HG03097 (cell line): Measurements from ENCODE around the gene TKFC.
A peak's percentile ranks its signal among the peaks of the same experiment; 100 is the strongest.

Experiments used
- ATAC-seq: cut with Tn5 transposase; IDR thresholded peaks from one replicate; pipeline ENCODE4 v1.9.1; 2021; ENCODE audit not compliant: unreplicated experiment, low FRiP score

Gene TKFC

DNA sequence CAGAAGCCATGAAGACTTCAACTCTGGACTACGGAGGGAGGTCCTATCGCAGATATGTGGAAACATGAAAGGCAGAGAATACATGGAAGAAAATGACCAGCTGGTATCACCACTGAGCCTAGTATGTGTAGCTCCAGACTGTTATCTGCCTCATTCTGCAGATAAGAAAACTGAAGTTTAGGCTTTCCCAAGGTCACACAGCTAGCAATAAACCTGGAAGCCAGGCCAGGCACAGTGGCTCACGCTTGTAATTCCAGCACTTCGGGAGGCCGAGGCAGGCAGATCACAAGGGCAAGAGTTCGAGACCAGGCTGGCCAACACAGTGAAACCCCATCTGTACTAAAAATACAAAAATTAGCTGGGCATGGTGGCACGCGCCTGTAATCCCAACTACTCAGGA lies 22.3 kb upstream of the TKFC start:
- no peak for ATAC-seq

DNA sequence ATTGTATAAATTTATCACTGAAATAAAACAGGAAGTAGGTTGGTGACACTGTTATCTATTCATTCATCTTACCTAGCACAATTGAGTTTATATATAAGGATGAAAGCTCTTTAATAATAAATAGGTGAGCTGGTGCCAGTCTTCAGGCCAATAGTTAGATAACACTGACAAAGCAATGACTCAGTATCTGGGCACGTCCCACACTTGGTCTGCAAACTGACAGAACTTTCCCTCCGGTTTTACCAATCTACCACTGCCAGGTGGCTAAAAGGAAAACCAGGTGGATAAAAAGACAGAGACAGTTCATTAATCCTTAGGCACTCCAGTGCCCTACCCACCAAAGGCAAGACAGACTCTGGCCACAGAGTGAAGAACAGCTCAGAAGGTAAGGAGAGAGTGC lies 17.8 kb upstream of the TKFC start:
- ATAC-seq, result no peak

DNA sequence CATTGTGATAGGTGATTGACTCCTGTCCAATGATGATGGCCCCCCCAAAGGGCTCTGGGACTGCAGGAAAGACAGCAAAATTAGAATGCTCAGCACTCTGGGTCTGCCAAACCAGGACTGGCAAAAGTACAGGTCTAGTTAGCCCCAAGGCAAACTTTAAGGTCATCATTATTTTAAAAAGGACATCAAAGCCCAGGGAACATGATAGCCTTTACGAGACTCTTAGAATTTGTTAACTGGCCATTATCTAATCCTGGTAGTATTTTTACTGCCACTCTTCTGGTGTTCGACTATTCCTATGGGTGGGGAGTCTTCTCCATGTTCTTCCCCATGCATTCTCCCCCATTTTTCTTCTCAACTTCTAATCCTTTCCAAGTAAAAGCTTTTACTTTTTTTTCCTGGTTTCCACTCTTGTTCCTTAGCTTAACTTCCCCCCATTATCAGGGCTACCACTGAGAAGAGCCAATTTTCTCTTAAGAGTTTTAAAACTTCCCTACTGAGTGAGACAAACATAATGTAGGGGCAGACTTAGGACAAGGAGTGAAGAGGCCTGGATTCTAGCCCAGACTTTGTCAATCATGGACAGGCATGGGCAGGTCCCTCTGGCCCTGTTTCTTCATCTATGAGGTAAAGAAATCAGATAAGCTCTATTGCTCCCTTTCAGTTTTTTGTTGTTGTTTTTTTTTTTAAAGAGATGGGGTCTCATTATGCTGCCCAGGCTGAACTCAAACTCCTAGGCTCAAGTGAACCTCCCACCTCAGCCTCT lies 7.2 kb upstream of the TKFC start:
- ATAC-seq, result no peak

DNA sequence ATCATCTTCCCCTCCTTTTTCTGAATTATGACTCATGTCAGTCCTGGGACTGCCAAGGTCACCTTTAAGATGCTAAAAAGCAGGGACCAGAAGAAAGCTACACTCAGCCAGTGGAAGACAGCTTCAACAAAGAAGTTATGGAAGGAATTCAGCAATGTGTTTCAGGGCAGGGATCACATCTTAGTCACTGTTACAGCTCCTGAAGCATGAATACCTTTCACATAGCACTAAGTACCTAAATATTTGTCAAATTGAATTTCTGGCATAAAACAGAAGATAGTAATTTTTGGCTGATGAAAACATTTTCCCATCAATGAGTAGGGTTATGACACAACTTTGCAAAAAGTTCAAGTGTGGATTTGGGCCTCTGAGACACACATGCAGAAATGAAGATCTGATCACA lies 5.4 kb upstream of the TKFC start:
- ATAC-seq, result no peak

DNA sequence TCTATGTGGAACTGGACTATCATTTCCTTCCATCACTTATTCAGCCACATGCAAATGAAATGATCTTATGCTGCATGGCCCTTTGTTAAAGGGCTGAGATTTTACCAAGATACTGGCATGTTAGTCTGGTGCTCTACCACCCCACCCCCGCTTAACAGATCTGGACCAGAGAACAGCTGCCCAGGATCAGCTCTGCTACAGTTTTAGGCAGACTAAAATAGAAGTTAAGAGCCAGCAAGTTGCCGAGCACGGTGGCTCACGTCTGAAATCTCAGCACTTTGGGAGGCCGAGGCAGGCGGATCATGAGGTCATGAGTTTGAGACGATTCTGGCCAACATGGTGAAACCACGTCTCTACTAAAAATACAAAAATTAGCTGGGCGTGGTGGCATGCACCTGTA lies 4.7 kb upstream of the TKFC start:
- ATAC-seq, result no peak

DNA sequence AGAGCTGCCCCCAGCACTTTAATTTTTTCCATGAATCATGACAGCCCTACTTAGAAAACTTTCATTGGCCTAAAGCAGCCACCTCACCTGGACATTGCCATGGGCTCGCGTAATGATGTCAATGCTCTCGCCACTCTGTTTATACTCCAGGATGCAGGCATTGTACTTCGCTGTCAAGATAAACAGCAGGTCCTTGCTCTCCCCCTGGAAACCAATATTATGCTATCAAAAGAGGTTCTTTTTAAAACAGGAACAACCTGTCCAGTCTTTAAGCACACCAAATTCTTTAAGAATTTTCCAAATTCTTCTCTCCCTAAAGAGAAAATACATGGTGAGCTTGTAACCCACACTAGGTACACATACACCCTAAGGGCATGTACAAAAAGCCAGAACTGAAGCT lies 3.2 kb upstream of the TKFC start:
- no peak for ATAC-seq

DNA sequence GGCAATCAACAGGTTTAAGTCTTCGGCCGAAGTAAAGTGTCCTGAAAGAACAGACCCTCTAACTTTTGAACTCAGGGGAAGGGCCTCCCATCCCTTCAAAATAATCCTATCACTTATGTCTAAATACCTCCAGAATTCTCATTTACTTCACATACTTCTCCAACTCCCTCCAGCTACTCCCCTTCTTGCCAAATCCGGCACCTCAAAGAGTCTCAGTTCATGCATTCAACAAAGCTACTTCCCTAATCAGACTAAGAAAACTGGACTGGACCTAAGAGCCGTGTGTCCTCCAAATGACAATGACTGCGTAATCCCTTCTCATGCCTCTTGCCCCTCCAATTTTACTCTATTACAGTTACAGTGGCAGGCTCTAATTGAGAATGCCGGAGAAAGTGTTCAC lies 1.4 kb upstream of the TKFC start:
- ATAC-seq, result no peak

DNA sequence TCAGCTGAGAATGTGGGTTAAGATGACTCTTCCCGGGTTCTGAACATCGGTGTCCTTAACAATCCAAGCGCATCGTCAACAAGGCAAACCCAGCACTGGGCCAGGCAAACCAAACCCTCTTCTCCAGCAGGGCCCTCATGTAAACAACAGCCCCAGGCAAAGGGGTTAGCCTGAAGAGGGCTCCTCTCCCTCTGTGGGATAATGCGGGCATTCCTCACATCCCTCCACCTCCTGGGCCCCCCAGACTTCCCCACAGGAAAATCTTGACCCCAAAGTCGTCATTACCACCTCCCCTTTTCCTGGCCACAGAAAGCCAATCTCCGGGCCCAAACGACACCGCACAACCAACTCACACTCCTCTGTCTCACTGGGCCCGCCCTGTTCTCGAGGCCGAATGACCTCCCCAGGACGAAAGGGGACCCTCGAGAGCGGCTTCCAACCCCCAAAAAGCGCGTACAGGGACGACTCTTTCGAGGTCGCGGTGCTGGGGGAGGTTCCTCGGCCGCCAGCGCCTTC lies 689 bp upstream of the TKFC start:
- no peak for ATAC-seq

DNA sequence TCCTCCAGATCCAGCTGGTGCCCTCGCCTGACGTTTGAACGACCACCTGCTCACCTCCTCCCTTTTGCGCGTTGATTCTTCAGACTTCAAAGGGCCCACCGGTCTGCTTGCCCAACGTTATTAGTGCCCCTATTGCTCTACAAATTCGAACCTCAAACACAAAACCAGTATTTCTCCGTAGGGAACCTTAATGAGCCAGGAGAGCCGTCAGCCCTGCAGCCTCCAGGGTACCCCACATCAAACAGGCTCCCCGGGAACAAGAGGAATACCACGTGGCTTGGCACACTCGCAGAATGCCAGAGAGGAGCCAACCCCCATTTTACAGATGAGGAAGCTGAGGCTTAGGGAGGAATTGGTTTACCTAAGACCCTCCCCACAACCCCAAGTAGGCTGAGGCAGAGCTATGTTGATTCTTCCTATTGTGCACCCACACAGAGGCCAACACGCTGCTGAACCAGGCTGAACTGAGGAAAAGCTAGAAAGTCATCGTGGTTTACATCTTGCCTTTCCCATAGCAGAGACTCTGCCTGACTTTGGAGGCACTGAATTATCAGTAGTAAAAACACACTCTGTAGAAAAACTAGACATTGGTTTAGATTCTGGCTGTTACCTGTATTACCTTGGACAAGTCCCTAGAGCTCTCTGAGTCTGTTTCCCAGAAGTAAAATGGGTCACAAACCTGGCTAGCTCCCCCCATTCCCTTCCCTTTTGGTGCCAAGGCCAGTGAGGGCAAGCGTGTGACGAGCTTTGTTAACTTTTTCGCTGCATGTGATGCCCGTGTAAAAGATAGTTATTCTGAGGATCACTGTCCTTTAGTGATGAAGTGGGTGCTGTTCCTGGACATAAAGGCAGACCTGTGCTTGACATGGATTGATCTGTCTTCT lies 764 bp downstream of the TKFC start:
- ATAC-seq, result no peak

DNA sequence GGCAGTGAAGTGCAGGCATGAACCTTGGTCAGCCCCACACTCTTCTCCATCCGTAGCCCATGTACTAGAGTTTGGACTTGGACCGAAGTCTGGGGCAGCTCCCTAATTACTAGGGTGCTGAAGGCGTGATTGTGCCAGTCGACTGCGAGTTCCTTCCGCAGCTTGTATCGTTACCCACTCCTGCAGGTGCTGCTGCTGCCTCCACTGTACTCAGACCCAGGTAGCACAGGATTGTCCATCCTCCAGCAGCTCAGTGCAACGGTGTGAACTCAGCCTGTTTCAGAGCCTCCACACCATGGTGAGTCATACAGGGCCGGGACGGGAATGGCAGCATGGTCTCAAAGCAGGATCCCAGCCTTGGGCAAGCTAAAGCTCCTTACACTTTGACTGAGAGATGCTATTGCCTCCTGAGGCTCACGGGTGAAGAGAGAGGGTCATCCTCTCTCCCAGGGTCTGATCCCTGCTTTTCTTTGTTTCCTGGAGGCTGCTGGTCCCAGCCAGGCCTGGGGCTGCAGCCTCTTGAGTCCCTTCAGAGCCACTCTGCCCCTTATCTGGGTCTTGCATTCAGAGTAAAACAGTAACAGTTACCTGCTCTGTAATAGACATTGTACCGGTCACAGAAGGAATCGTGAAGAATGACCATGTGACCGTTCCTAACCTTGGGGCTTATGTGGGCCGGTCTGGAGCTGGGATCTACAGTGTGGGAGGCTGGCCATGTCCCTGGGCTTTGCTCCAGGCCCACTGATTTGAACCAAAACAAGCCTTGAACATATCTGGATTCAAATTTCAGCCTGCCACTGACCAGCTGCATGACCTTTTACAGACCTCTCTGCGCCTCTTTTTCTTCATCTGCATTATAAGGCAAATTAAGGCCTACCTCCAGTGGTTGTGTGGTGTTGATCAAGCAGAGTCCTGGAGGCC lies 1.7 kb downstream of the TKFC start:
- no peak for ATAC-seq

DNA sequence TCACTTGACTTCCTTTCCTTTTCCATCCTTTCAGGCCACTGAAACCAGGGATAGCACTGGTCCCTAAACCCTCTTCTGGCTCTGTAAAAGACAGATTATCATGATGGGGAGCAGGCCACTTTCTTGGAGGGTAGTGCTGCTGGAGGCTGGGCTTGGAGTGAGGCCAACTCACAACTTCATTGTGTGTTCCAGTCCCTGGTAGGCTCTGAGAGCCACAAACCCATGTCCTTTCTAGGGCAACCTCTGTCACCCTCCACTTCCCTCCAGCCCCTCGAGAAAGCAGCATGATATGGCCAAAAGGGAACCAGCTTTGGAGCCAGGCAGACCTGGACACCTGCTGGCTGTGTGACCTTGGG lies 2.3 kb downstream of the TKFC start:
- ATAC-seq, result no peak

DNA sequence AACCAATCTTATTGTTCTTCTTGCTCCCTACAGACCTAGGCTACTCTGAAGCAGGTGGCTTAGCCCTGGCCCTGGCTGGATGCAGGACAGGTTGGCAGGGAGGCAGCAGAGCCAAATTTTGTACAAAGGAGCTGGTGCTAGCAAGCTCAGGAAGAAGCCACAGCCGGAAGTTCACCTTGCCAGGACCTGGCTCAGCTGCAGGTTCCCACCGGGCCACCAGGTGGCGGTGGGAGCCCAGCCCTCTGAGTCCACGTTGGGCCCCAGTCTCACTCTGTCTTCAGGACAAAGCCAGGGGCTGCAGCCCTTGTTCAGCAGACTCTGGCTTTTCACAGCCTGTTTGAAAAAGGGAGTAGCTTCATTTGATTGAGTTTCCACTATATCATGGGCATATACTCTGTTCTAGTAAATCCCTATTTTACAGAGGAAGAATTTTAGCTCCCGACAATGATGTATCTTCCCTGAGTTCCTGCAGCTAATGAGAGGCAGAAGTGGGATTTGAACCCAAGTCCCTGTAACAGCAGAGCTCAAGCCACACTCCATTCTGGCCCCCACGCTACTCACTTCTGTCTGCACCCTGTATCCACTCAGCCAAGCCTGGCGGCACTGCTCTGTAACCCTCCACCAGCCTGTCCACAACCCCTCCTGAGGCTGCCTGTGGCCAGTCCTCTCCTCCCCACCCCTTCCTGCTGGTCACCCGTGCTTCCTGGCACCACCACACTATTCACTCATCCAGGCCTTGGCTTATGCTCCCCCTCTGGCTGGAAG lies 3.3 kb downstream of the TKFC start:
- ATAC-seq, result peak; percentile 51

DNA sequence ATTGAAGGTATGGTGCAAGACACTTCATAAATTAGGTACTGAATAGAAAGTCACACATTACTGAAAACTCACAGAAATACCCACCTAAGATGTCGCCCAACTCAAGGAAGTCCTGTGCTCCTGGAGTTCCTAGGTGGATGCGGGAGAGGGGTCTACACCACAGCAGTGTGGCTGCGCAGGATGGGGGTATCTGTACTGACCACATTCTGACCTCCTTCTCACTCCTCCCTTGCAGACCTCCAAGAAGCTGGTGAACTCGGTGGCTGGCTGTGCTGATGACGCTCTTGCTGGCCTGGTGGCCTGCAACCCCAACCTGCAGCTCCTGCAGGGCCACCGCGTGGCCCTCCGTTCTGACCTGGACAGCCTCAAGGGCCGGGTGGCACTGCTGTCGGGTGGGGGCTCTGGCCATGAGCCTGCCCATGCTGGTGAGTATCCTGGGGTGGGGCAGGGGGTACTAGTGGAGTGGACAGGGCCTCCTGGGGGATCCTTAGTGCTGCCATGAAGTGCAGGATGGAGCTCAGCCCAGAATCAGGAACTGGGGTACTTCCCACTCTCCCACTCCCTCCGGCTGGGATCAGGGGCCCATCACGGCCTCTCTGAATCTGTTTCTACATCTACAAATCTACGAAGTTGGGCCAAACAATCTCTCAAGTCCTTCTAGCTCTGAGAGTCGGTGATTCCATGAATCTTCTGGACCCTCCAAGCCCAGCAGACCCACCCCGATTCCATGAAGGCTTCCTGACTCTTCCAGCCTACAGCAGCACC lies 4.9 kb downstream of the TKFC start:
- ATAC-seq, result no peak

DNA sequence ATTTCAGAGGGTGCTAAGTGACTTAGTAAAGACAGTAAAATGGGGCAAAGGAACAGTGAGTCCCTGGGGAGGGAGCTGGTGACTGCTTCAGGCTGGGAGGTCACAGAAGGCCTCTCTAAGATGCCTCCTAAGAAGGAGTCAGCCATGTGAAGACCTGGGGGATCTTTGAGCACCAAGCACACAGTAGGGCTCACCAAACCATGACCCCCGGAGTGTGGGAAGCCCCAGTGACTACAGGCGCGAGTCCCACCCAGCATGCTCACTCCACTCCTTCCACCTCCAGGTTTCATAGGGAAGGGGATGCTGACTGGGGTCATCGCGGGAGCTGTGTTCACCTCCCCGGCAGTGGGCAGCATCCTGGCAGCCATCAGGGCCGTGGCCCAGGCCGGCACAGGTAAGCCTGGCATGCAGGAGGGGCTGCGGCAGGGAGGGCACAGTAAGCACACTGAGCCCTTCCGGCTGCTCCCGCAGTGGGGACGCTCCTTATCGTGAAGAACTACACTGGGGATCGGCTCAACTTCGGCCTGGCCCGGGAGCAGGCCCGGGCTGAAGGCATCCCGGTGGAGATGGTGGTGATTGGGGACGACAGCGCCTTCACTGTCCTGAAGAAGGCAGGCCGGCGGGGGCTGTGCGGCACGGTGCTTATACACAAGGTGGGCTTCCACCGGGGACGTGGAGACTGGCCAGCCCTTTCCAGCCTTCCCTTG lies 5.9 kb downstream of the TKFC start:
- no peak for ATAC-seq

DNA sequence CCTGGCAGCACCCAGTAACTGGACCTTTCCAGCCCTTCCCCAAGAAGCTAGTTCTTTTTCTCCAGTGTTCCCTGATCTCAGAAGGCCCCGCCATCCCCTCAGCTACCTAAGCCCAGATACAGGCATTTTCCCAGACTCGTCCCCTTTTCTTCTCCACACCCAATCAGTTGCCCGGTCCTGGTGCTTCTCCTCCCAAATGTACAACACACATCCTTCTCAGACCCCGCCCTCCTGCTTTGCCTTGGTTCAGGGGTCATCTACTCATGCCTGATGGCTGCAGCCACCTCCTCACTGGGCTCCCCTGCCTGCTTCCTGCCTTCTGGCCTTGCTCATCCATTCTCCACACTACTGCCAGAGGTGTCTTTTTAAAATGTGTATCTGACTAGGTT lies 6.5 kb downstream of the TKFC start:
- no peak for ATAC-seq

DNA sequence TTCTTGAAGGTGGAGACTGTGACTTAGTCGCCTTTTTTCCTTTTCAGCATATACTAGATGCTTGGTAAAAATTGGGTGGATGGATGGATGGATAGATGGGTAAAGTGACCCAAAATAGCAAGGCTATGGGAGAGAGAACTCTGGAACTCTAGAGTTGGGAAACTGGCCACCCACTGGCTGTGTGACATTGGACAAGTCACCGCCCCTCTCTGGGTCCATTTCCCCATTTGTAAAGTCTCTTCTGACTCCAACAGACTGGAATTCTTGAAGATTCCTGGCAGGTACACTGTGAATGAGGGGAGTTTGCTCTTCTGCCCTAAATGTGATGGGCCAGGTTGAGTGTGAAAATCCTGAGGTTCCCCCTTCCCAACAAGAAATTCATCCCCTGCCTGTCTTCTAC lies 8.0 kb downstream of the TKFC start:
- no peak for ATAC-seq

DNA sequence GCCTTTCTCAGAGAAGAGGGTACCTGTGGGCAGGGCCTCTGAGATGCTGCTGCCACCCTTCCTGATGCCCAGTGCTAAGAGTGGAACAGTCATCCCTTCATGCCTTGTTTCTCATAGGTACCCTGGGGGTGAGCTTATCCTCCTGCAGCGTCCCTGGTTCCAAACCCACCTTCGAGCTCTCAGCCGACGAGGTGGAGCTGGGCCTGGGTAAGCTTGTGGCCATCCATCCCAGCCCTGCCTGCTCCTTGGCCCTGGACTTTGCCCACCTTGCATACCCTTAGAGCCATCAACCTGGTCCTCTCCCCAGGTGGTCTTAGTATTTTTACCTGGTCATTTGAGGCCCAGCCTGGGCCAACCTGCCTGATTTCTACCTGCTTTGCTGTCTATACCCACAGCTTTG lies 8.7 kb downstream of the TKFC start:
- ATAC-seq, result no peak

DNA sequence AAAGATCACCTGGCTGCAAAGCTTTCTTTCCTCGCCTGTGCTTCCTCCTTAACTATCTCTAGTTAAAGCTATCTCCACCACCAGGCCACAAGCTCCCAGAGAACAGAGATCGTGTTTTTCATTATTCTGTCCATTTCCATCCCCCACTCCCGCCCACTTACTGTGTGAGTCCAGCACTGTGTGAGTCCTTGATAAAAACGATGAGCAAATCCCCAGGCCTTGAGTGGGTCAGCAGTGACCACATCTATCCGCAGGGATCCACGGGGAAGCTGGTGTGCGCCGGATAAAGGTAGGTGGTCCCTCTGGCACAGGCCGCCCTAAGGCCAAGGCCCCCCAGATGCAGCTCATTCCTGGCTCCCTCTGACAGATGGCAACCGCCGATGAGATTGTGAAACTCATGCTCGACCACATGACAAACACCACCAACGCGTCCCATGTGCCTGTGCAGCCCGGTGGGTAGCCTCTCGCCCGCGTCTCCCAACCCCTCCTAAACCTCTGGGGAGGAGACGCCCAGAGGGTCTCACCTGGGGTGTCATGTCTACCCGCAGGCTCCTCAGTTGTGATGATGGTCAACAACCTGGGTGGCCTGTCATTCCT lies 9.3 kb downstream of the TKFC start:
- ATAC-seq, result no peak
